GM18502 (cell line): ENCODE data around the gene TTLL10.
"Not testable (repeated sequence)": the region's sequence is repeated elsewhere in the genome, so short reads cannot be mapped to it uniquely, and the experiment has no call there.

Experiments
- ATAC-seq: cut with Tn5 transposase; IDR thresholded peaks from one replicate; pipeline ENCODE4 v1.9.1; 2021; ENCODE audit warnings: mild to moderate bottlenecking; ENCODE audit not compliant: unreplicated experiment, poor library complexity

Gene TTLL10

GRCh38 chr1:1183221-1183747 is 9.6 kb downstream of the TTLL10 start:
- ATAC-seq = no peak

GRCh38 chr1:1183833-1184775 is 10.4 kb downstream of the TTLL10 start:
- ATAC-seq = no peak

GRCh38 chr1:1185101-1185765 is 11.6 kb downstream of the TTLL10 start:
- ATAC-seq = no peak

GRCh38 chr1:1187938-1188337 is 14.3 kb downstream of the TTLL10 start:
- no peak for ATAC-seq

- no peak for ATAC-seq
Observed at GRCh38 chr1:1189111-1189510, 15.4 kb downstream of the TTLL10 start.

GRCh38 chr1:1191734-1192133 is 18.1 kb downstream of the TTLL10 start:
- no peak for ATAC-seq

- no peak for ATAC-seq
Observed at GRCh38 chr1:1194723-1195122, 21.0 kb downstream of the TTLL10 start.

GRCh38 chr1:1195726-1196125 is 22.0 kb downstream of the TTLL10 start:
- not testable (repeated sequence) for ATAC-seq

- no peak for ATAC-seq
Observed at GRCh38 chr1:1196431-1197187, 22.9 kb downstream of the TTLL10 start.

- no peak for ATAC-seq
Observed at GRCh38 chr1:1197188-1197500, 23.5 kb downstream of the TTLL10 start.

- no peak for ATAC-seq
Observed at GRCh38 chr1:1197551-1198422, 24.1 kb downstream of the TTLL10 start.

GRCh38 chr1:1198423-1199140 is 24.9 kb downstream of the TTLL10 start:
- ATAC-seq = no peak

- ATAC-seq = no peak
Observed at GRCh38 chr1:1199141-1199960, 25.7 kb downstream of the TTLL10 start.

GRCh38 chr1:1199961-1200875 is 26.5 kb downstream of the TTLL10 start:
- no peak for ATAC-seq

GRCh38 chr1:1200876-1201810 is 27.5 kb downstream of the TTLL10 start:
- ATAC-seq = no peak

- no peak for ATAC-seq
Observed at GRCh38 chr1:1202831-1203560, 29.3 kb downstream of the TTLL10 start.
